Neural progenitor cell (in vitro differentiated cells): ENCODE data around the gene STX16. TPM values are rescaled to one million over a fixed set of nuclear protein-coding genes. Genes with fewer than 3 reads are reported as not detected.

ENCODE experiments used
- DNase-seq: peaks from one replicate; pipeline ENCODE4 v3.0.0-alpha.2; 2016; ENCODE audit warnings: low spot score
- H2AFZ ChIP-seq: fragments of 200-600 bp; sonication (generic); replicated peaks from 2 replicates; pipeline ENCODE4 v1.6.1; 2016; ENCODE audit warnings: antibody characterized with exemption
- H3F3A ChIP-seq: fragments of 200-600 bp; sonication (generic); 2 replicates; pipeline ENCODE4 v1.6.1; 2016; ENCODE audit warnings: antibody characterized with exemption, low read depth
- H3K27ac ChIP-seq: fragments of 200-600 bp; sonication (generic); 2 replicates; pipeline ENCODE4 v1.5.1; 2016; ENCODE audit warnings: mild to moderate bottlenecking
- H3K27me3 ChIP-seq: fragments of 200-600 bp; sonication (generic); 2 replicates; pipeline ENCODE4 v1.6.1; 2016; ENCODE audit warnings: mild to moderate bottlenecking, moderate library complexity
- H3K36me3 ChIP-seq: fragments of 200-600 bp; sonication (generic); 2 replicates; pipeline ENCODE4 v1.5.1; 2016
- H3K4me1 ChIP-seq: fragments of 200-600 bp; sonication (generic); 2 replicates; pipeline ENCODE4 v1.6.1; 2016; ENCODE audit warnings: mixed run types
- H3K4me2 ChIP-seq: fragments of 200-600 bp; sonication (generic); 2 replicates; pipeline ENCODE4 v1.6.1; 2016
- H3K4me3 ChIP-seq: fragments of 200-600 bp; sonication (generic); 2 replicates; pipeline ENCODE4 v1.5.1; 2016
- H3K79me2 ChIP-seq: fragments of 200-600 bp; sonication (generic); 2 replicates; pipeline ENCODE4 v1.6.1; 2016; ENCODE audit warnings: low read depth
- H3K9ac ChIP-seq: fragments of 200-600 bp; sonication (generic); 2 replicates; pipeline ENCODE4 v1.6.1; 2016
- H3K9me3 ChIP-seq: fragments of 200-600 bp; sonication (generic); 2 replicates; pipeline ENCODE4 v1.5.1; 2016; ENCODE audit warnings: low read depth
- H4K20me1 ChIP-seq: fragments of 200-600 bp; sonication (generic); 2 replicates; pipeline ENCODE4 v1.6.1; 2016; ENCODE audit warnings: low read depth
- H3K27ac Mint-ChIP-seq: 3 replicates; pipeline ENCODE4 v1.8.0; 2021; ENCODE audit warnings: mixed read lengths
- H3K27me3 Mint-ChIP-seq: 2 replicates; pipeline ENCODE4 v1.8.0; 2022; ENCODE audit warnings: low read depth, mild to moderate bottlenecking, inconsistent platforms, moderate library complexity, mixed read lengths; ENCODE audit not compliant: insufficient read depth
- H3K36me3 Mint-ChIP-seq: 3 replicates; pipeline ENCODE4 v1.8.0; 2021; ENCODE audit warnings: mixed read lengths
- H3K4me1 Mint-ChIP-seq: 3 replicates; pipeline ENCODE4 v1.8.0; 2021; ENCODE audit warnings: mixed read lengths
- H3K4me3 Mint-ChIP-seq: 3 replicates; pipeline ENCODE4 v1.8.0; 2021; ENCODE audit warnings: mild to moderate bottlenecking, moderate library complexity, mixed read lengths
- H3K9me3 Mint-ChIP-seq: 3 replicates; pipeline ENCODE4 v1.8.0; 2020; ENCODE audit warnings: mixed read lengths
- CTCF ChIP-seq: fragments of 200-600 bp; sonication (generic); IDR thresholded peaks from 2 replicates; pipeline ENCODE4 v1.5.1; 2017; ENCODE audit warnings: antibody characterized with exemption, mild to moderate bottlenecking
- EZH2 ChIP-seq: fragments of 200-600 bp; sonication (generic); IDR thresholded peaks from 2 replicates; pipeline ENCODE4 v1.6.1; 2017; ENCODE audit warnings: antibody characterized with exemption, mild to moderate bottlenecking, moderate library complexity
- EZH2phosphoT487 ChIP-seq: fragments of 200-600 bp; sonication (generic); IDR thresholded peaks from 2 replicates; pipeline ENCODE4 v1.6.1; 2017; ENCODE audit warnings: antibody characterized with exemption
- total RNA-seq: library from RNA; depleted of rRNA; stranded (reverse); fragments of >200 nt; gene quantifications from 2 replicates; pipeline ENCODE4 v1.2.3, GENCODE V29; 2015; ENCODE audit warnings: low replicate concordance

Gene STX16
- total RNA-seq, 1 donor from 2014 or later, result 46.6 TPM

- H3F3A ChIP-seq, result no peaks in the 10 kb centered on the region
- H3K4me2 ChIP-seq, result no peak overlapping the region
- Mint-ChIP-seq H3K9me3 (no peaks in the 10 kb centered on the region), H3K27me3 (peaks cover 8% of the 10 kb centered on the region), H3K4me3 (no peak overlapping the region), H3K36me3 (no peaks in the 10 kb centered on the region), H3K4me1 (peaks cover 17% of the 10 kb centered on the region), H3K27ac (no peak overlapping the region)
- H3K36me3 ChIP-seq, result no peaks in the 10 kb centered on the region
- no peaks in the 10 kb centered on the region for H4K20me1 ChIP-seq
- H3K27ac ChIP-seq, result no peak overlapping the region
- no peak for DNase-seq
- no peaks in the 10 kb centered on the region for H3K27me3 ChIP-seq
- no peak overlapping the region for H3K9ac ChIP-seq
- no peak for TF ChIP-seq EZH2phosphoT487
- no peak for TF ChIP-seq EZH2
- TF ChIP-seq CTCF, result no peak
- H3K79me2 ChIP-seq, result no peaks in the 10 kb centered on the region
- H3K4me1 ChIP-seq, result no peaks in the 10 kb centered on the region
- H3K9me3 ChIP-seq, result no peaks in the 10 kb centered on the region
- no peak overlapping the region for H2AFZ ChIP-seq
- no peak overlapping the region for H3K4me3 ChIP-seq
These were observed 21.9 kb upstream of the STX16 start for GRCh38 chr20:58629215-58629580.

- H3K4me1 ChIP-seq, result no peaks in the 10 kb centered on the region
- no peaks in the 10 kb centered on the region for H3K9me3 ChIP-seq
- H3K27ac ChIP-seq, result no peak overlapping the region
- no peaks in the 10 kb centered on the region for H4K20me1 ChIP-seq
- TF ChIP-seq EZH2phosphoT487 (no peak), CTCF (no peak), EZH2 (no peak)
- H2AFZ ChIP-seq, result no peak overlapping the region
- peaks cover 9% of the 10 kb centered on the region for H3K4me1 Mint-ChIP-seq
- no peaks in the 10 kb centered on the region for H3K27me3 ChIP-seq
- H3K79me2 ChIP-seq, result no peaks in the 10 kb centered on the region
- no peak overlapping the region for H3K27ac Mint-ChIP-seq
- no peak overlapping the region for H3K4me3 Mint-ChIP-seq
- no peaks in the 10 kb centered on the region for H3K36me3 Mint-ChIP-seq
- H3K36me3 ChIP-seq, result no peaks in the 10 kb centered on the region
- no peak overlapping the region for H3K9ac ChIP-seq
- DNase-seq, result no peak
- H3K9me3 Mint-ChIP-seq, result no peaks in the 10 kb centered on the region
- H3K4me2 ChIP-seq, result no peak overlapping the region
- H3F3A ChIP-seq, result no peaks in the 10 kb centered on the region
- peaks cover 7% of the 10 kb centered on the region for H3K27me3 Mint-ChIP-seq
- no peak overlapping the region for H3K4me3 ChIP-seq
These were observed 21.0 kb upstream of the STX16 start for GRCh38 chr20:58630063-58630462.

- TF ChIP-seq CTCF (no peak), EZH2 (no peak), EZH2phosphoT487 (no peak)
- Histone ChIP-seq H4K20me1 (no peaks in the 10 kb centered on the region), H3K9ac (no peak overlapping the region), H2AFZ (no peak overlapping the region), H3K4me3 (no peak overlapping the region), H3K79me2 (no peaks in the 10 kb centered on the region), H3K36me3 (no peaks in the 10 kb centered on the region), H3K4me1 (no peaks in the 10 kb centered on the region), H3K27ac (no peak overlapping the region), H3K4me2 (no peak overlapping the region), H3F3A (no peaks in the 10 kb centered on the region), H3K27me3 (no peaks in the 10 kb centered on the region), H3K9me3 (no peaks in the 10 kb centered on the region)
- Mint-ChIP-seq H3K27ac (no peak overlapping the region), H3K27me3 (peaks cover 9% of the 10 kb centered on the region), H3K36me3 (no peaks in the 10 kb centered on the region), H3K4me1 (peaks cover 7% of the 10 kb centered on the region), H3K9me3 (no peaks in the 10 kb centered on the region), H3K4me3 (no peak overlapping the region)
- no peak for DNase-seq
These were observed 17.7 kb upstream of the STX16 start for GRCh38 chr20:58633161-58634053.
